ENCODE results near the gene TMCO4. TPM values are rescaled to one million over a fixed set of nuclear protein-coding genes. Genes with fewer than 3 reads are reported as not detected.

Gene TMCO4
- total RNA-seq, 1 experiment from 2014 or later, result 15.1 TPM

DNA sequence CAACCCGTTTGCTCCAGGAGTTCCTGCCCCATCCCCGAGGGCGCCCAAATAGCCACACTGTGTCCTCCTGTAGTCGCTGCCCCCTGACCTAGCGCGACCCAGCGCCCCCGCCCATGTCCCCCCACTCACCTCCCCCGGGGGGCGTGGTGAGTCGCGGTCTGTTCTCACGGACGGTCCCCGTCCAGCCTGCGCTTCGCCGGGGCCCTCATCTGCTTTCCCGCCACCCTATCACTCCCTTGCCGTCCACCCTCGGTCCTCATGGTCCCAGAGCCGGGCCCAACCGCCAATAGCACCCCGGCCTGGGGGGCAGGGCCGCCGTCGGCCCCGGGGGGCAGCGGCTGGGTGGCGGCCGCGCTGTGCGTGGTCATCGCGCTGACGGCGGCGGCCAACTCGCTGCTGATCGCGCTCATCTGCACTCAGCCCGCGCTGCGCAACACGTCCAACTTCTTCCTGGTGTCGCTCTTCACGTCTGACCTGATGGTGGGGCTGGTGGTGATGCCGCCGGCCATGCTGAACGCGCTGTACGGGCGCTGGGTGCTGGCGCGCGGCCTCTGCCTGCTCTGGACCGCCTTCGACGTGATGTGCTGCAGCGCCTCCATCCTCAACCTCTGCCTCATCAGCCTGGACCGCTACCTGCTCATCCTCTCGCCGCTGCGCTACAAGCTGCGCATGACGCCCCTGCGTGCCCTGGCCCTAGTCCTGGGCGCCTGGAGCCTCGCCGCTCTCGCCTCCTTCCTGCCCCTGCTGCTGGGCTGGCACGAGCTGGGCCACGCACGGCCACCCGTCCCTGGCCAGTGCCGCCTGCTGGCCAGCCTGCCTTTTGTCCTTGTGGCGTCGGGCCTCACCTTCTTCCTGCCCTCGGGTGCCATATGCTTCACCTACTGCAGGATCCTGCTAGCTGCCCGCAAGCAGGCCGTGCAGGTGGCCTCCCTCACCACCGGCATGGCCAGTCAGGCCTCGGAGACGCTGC is 133.9 kb downstream of the TMCO4 start:
- Mint-ChIP-seq H3K27me3 (ENCODE audit: insufficient read depth, unreplicated experiment) (peaks cover 20% of the 10 kb centered on the region), H3K4me3 (ENCODE audit: unreplicated experiment) (peak overlapping the region; percentile 74), H3K9me3 (ENCODE audit: unreplicated experiment) (no peaks in the 10 kb centered on the region), H3K27ac (ENCODE audit: unreplicated experiment) (no peak overlapping the region), H3K36me3 (ENCODE audit: insufficient read depth, unreplicated experiment) (peaks cover 4% of the 10 kb centered on the region), H3K4me1 (ENCODE audit: low read depth, unreplicated experiment) (no peaks in the 10 kb centered on the region)
- no TSS peak for BruUV-seq (replicated peaks)
- DNase-seq, result no peak
- Histone ChIP-seq H3K27me3 (replicated peaks; ENCODE audit: control insufficient read depth, insufficient read depth, low read length) (no peaks in the 10 kb centered on the region; the same call in 1 of the 2 replicates), H3K4me3 (ENCODE audit: low read depth, low read length) (no peak overlapping the region), H3K36me3 (ENCODE audit: control insufficient read depth, insufficient read depth, low read length) (no peaks in the 10 kb centered on the region), H3K9me3 (no peaks in the 10 kb centered on the region), H3K4me1 (no peaks in the 10 kb centered on the region)
- TF ChIP-seq, protein P1, sequence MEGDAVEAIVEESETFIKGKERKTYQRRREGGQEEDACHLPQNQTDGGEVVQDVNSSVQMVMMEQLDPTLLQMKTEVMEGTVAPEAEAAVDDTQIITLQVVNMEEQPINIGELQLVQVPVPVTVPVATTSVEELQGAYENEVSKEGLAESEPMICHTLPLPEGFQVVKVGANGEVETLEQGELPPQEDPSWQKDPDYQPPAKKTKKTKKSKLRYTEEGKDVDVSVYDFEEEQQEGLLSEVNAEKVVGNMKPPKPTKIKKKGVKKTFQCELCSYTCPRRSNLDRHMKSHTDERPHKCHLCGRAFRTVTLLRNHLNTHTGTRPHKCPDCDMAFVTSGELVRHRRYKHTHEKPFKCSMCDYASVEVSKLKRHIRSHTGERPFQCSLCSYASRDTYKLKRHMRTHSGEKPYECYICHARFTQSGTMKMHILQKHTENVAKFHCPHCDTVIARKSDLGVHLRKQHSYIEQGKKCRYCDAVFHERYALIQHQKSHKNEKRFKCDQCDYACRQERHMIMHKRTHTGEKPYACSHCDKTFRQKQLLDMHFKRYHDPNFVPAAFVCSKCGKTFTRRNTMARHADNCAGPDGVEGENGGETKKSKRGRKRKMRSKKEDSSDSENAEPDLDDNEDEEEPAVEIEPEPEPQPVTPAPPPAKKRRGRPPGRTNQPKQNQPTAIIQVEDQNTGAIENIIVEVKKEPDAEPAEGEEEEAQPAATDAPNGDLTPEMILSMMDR (IDR thresholded peaks at IDR 0.05; ENCODE audit: insufficient read depth in 1 of 2, low read depth in 1 of 2, low read length in 1 of 2, severe bottlenecking in 1 of 2, unreplicated experiment in 1 of 2), result no peak
- intact Hi-C loops (cut with micrococcal nuclease; ENCODE audit: unreplicated experiment), result no loop called here
- CTCF ChIA-PET, result no interaction called here
- POLR2A ChIA-PET, result no interaction called here

DNA sequence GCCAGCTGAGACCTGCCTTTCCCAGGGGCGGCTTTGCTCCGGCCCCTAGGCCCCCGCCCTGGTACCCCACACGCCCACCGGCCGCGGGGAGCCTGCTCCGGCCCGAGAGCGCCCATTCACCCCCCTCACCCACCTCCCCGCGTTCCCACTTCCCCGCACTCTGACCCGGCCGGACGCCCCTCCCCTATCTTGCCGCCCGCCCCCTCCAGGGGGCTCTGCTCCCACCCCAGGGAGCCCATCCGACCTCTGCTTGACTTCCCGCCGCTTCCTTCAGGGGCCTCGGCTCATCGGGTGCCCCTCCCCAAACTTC is 134.6 kb downstream of the TMCO4 start:
- peak overlapping the region; percentile 41 for H3K4me3 ChIP-seq (ENCODE audit: low read depth, low read length)
- Mint-ChIP-seq H3K4me1 (ENCODE audit: low read depth, unreplicated experiment) (no peaks in the 10 kb centered on the region), H3K36me3 (ENCODE audit: insufficient read depth, unreplicated experiment) (peaks cover 4% of the 10 kb centered on the region), H3K9me3 (ENCODE audit: unreplicated experiment) (no peaks in the 10 kb centered on the region), H3K27me3 (ENCODE audit: insufficient read depth, unreplicated experiment) (peaks cover 19% of the 10 kb centered on the region), H3K27ac (ENCODE audit: unreplicated experiment) (no peak overlapping the region), H3K4me3 (ENCODE audit: unreplicated experiment) (peak overlapping the region; percentile 74)
- ChIA-PET POLR2A (no interaction called here), CTCF (no interaction called here)
- no peaks in the 10 kb centered on the region for H3K36me3 ChIP-seq (ENCODE audit: control insufficient read depth, insufficient read depth, low read length)
- no TSS peak for BruUV-seq (replicated peaks)
- no peak for DNase-seq
- TF ChIP-seq, protein P1 (IDR thresholded peaks at IDR 0.05; ENCODE audit: insufficient read depth in 1 of 2, low read depth in 1 of 2, low read length in 1 of 2, severe bottlenecking in 1 of 2, unreplicated experiment in 1 of 2), result no peak
- intact Hi-C loops (cut with micrococcal nuclease; ENCODE audit: unreplicated experiment), result no loop called here
- H3K27me3 ChIP-seq (replicated peaks; ENCODE audit: control insufficient read depth, insufficient read depth, low read length), result no peaks in the 10 kb centered on the region; the same call in 1 of the 2 replicates
- H3K9me3 ChIP-seq, result no peaks in the 10 kb centered on the region
- no peaks in the 10 kb centered on the region for H3K4me1 ChIP-seq

DNA sequence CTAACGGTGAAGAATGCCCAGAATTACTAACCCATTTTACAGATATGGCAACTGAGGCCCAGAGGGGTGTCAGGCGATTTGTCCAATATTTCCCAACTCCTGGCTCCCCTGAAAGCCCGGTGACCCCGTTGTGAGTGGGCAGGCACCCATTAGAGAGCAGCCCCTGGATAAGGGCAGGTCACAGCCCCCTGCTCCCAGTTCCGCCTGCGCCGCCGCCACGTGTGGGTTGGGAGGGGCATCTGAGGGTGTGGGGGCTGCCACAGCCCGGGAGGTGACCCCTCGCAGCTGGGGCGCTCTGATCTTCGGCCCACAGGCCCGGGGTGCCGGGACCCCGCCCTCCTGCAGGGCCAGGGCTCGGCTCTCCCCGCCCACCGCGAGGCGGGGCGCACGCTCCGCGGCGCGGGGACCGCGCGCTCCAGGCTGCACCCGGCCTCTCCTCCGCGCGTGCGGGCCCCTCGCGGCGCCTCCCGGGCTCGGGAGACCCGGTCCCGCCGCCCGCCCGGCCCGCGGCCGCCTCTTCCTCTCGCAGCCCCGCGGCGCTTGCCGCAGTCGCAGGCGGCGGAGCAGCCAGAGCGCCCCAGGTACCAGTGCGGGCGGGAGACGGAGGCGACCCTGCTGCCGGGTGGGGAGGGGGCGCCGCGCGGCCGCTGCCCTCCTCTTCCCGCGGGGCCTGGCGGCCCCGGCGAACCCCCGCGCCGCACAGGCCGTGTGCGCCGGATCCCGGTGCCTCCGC is 135.1 kb downstream of the TMCO4 start, which contains the start of gene HTR6:
Gene HTR6, plus strand, starts transcription at position 423 of the 733 bp plus-strand sequence. CDS start 879 bp downstream, outside the sequence.
- H3K4me1 Mint-ChIP-seq (ENCODE audit: low read depth, unreplicated experiment), result peaks cover 2% of the 10 kb centered on the region
- CTCF ChIA-PET, result no interaction called here
- TF ChIP-seq, protein P1 (IDR thresholded peaks at IDR 0.05; ENCODE audit: insufficient read depth in 1 of 2, low read depth in 1 of 2, low read length in 1 of 2, severe bottlenecking in 1 of 2, unreplicated experiment in 1 of 2), result no peak

More for the DNA sequence above, 135.1 kb downstream of the TMCO4 start, which contains the start of gene HTR6:
- no TSS peak for BruUV-seq (replicated peaks)
- no peaks in the 10 kb centered on the region for H3K36me3 ChIP-seq (ENCODE audit: control insufficient read depth, insufficient read depth, low read length)
- intact Hi-C loops (cut with micrococcal nuclease; ENCODE audit: unreplicated experiment), result no loop called here
- Mint-ChIP-seq H3K4me3 (ENCODE audit: unreplicated experiment) (peak within 1 kb of the TSS; percentile 74), H3K36me3 (ENCODE audit: insufficient read depth, unreplicated experiment) (peaks cover 4% of the 10 kb centered on the region), H3K27ac (ENCODE audit: unreplicated experiment) (no peak within 1 kb of the TSS), H3K27me3 (ENCODE audit: insufficient read depth, unreplicated experiment) (peaks cover 15% of the 10 kb centered on the region), H3K9me3 (ENCODE audit: unreplicated experiment) (no peaks in the 10 kb centered on the region)
- no peaks in the 10 kb centered on the region for H3K9me3 ChIP-seq
- H3K4me3 ChIP-seq (ENCODE audit: low read depth, low read length), result peak within 1 kb of the TSS; percentile 41
- no peaks in the 10 kb centered on the region for H3K4me1 ChIP-seq
- POLR2A ChIA-PET, result no interaction called here
- H3K27me3 ChIP-seq (replicated peaks; ENCODE audit: control insufficient read depth, insufficient read depth, low read length), result no peaks in the 10 kb centered on the region; the same call in 1 of the 2 replicates
- DNase-seq, result no peak
